OCI-M1 (cell line): ENCODE results near the gene PARD3B.

ENCODE experiments used
- DNase-seq: peaks from one replicate; lab custom pipeline; 2025; lab: John Stamatoyannopoulos, UW

PARD3B gene

GRCh38 chr2:205613970-205614559, 1068.8 kb downstream of the PARD3B start:
- no peak for DNase-seq

- DNase-seq = no peak
These were observed 1069.7 kb downstream of the PARD3B start for GRCh38 chr2:205614965-205615364.

- DNase-seq = no peak
These were observed 1072.6 kb downstream of the PARD3B start for GRCh38 chr2:205617905-205618304.

- DNase-seq = no peak
These were observed 1074.3 kb downstream of the PARD3B start for GRCh38 chr2:205619600-205619999.

GRCh38 chr2:205627085-205627484, 1081.8 kb downstream of the PARD3B start:
- DNase-seq = no peak

- no peak for DNase-seq
These were observed 1083.1 kb downstream of the PARD3B start for GRCh38 chr2:205628422-205628821.

- no peak for DNase-seq
These were observed 1084.0 kb downstream of the PARD3B start for GRCh38 chr2:205629091-205629776.

- no peak for DNase-seq
These were observed 1088.7 kb downstream of the PARD3B start for GRCh38 chr2:205633994-205634393.

GRCh38 chr2:205636549-205637319, 1091.5 kb downstream of the PARD3B start:
- DNase-seq = no peak

- no peak for DNase-seq
These were observed 1092.0 kb downstream of the PARD3B start for GRCh38 chr2:205637320-205637602.

GRCh38 chr2:205637779-205638503, 1092.7 kb downstream of the PARD3B start:
- DNase-seq = no peak

- DNase-seq = peak; percentile 39
These were observed 1095.4 kb downstream of the PARD3B start for GRCh38 chr2:205640716-205641115.

- DNase-seq = no peak
These were observed 1097.5 kb downstream of the PARD3B start for GRCh38 chr2:205642599-205643356.

GRCh38 chr2:205643391-205643885, 1098.2 kb downstream of the PARD3B start:
- no peak for DNase-seq

GRCh38 chr2:205644018-205644417, 1098.7 kb downstream of the PARD3B start:
- DNase-seq = no peak

GRCh38 chr2:205646680-205647079, 1101.4 kb downstream of the PARD3B start:
- DNase-seq = no peak

- no peak for DNase-seq
These were observed 1105.2 kb downstream of the PARD3B start for GRCh38 chr2:205650450-205650849.

GRCh38 chr2:205650931-205651330, 1105.7 kb downstream of the PARD3B start:
- no peak for DNase-seq

- no peak for DNase-seq
These were observed 1106.4 kb downstream of the PARD3B start for GRCh38 chr2:205651719-205652118.

- peak; percentile 32 for DNase-seq
These were observed 1109.8 kb downstream of the PARD3B start for GRCh38 chr2:205654878-205655605.
